Measurements from ENCODE around the gene MTHFD1L.

The MTHFD1L gene

GRCh38 chr6:151018911-151019782 lies 153.6 kb downstream of the MTHFD1L start:
- Histone ChIP-seq H3K27me3 (ENCODE audit: control insufficient read depth, insufficient read depth, low read length, poor library complexity, severe bottlenecking) (no peaks in the 10 kb centered on the region), H3K36me3 (ENCODE audit: control insufficient read depth, insufficient read depth, low read length) (no peaks in the 10 kb centered on the region), H3K27ac (ENCODE audit: insufficient read depth, low read depth, low read length, poor library complexity, severe bottlenecking) (no peak overlapping the region), H3K9me3 (ENCODE audit: control insufficient read depth, low read length) (no peaks in the 10 kb centered on the region), H3K4me1 (ENCODE audit: control insufficient read depth, insufficient read depth, low read length) (peaks cover 4% of the 10 kb centered on the region), H3K4me3 (ENCODE audit: insufficient read depth, low read depth, low read length) (no peak overlapping the region)
- 79 to 84% methylated on average over 7 of the region's 7 CpGs for WGBS, 2 experiments

- WGBS, 2 experiments = 59 to 60% methylated on average over 4 of the region's 4 CpGs
- H3K27ac ChIP-seq (ENCODE audit: insufficient read depth, low read depth, low read length, poor library complexity, severe bottlenecking) = no peak overlapping the region
- no peaks in the 10 kb centered on the region for H3K27me3 ChIP-seq (ENCODE audit: control insufficient read depth, insufficient read depth, low read length, poor library complexity, severe bottlenecking)
- peaks cover 4% of the 10 kb centered on the region for H3K4me1 ChIP-seq (ENCODE audit: control insufficient read depth, insufficient read depth, low read length)
- H3K4me3 ChIP-seq (ENCODE audit: insufficient read depth, low read depth, low read length) = no peak overlapping the region
- H3K36me3 ChIP-seq (ENCODE audit: control insufficient read depth, insufficient read depth, low read length) = no peaks in the 10 kb centered on the region
- no peaks in the 10 kb centered on the region for H3K9me3 ChIP-seq (ENCODE audit: control insufficient read depth, low read length)
These were observed 156.4 kb downstream of the MTHFD1L start for GRCh38 chr6:151021896-151022295.

DNA sequence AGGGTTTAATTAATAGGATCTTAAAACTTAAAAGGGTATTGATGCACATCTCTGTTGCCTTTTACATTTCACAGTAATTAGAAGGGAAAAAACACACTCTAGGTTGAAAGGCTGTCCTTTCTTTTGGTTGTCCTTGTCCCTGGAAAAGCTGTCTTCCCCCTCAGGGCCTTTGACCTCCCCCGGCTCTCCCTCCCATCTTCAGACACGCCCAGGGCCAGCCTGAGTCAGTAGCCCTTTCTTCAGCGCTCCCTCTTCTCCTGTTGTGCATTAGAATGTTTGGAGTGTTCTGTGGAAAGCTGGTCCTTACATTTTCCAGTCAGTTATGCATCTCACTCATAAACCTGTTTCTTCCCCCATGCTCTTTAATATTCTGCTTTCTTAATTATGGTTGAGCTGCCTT lies 157.0 kb downstream of the MTHFD1L start:
- WGBS, 2 experiments = 54 to 69% methylated on average over 2 of the region's 3 CpGs
- H3K27me3 ChIP-seq (ENCODE audit: control insufficient read depth, insufficient read depth, low read length, poor library complexity, severe bottlenecking) = no peaks in the 10 kb centered on the region
- peaks cover 4% of the 10 kb centered on the region for H3K4me1 ChIP-seq (ENCODE audit: control insufficient read depth, insufficient read depth, low read length)
- H3K9me3 ChIP-seq (ENCODE audit: control insufficient read depth, low read length) = no peaks in the 10 kb centered on the region
- H3K4me3 ChIP-seq (ENCODE audit: insufficient read depth, low read depth, low read length) = no peak overlapping the region
- H3K36me3 ChIP-seq (ENCODE audit: control insufficient read depth, insufficient read depth, low read length) = no peaks in the 10 kb centered on the region
- no peak overlapping the region for H3K27ac ChIP-seq (ENCODE audit: insufficient read depth, low read depth, low read length, poor library complexity, severe bottlenecking)

GRCh38 chr6:151023342-151023741 lies 157.8 kb downstream of the MTHFD1L start:
- Histone ChIP-seq H3K4me1 (ENCODE audit: control insufficient read depth, insufficient read depth, low read length) (peaks cover 4% of the 10 kb centered on the region), H3K27ac (ENCODE audit: insufficient read depth, low read depth, low read length, poor library complexity, severe bottlenecking) (no peak overlapping the region), H3K4me3 (ENCODE audit: insufficient read depth, low read depth, low read length) (no peak overlapping the region), H3K36me3 (ENCODE audit: control insufficient read depth, insufficient read depth, low read length) (no peaks in the 10 kb centered on the region), H3K9me3 (ENCODE audit: control insufficient read depth, low read length) (no peaks in the 10 kb centered on the region), H3K27me3 (ENCODE audit: control insufficient read depth, insufficient read depth, low read length, poor library complexity, severe bottlenecking) (no peaks in the 10 kb centered on the region)
- 97% methylated on average over 5 of the region's 5 CpGs for WGBS, 2 experiments

GRCh38 chr6:151024597-151024996 lies 159.1 kb downstream of the MTHFD1L start:
- 79 to 86% methylated on average over 7 of the region's 7 CpGs for WGBS, 2 experiments

GRCh38 chr6:151025076-151025475 lies 159.6 kb downstream of the MTHFD1L start:
- peaks cover 4% of the 10 kb centered on the region for H3K4me1 ChIP-seq (ENCODE audit: control insufficient read depth, insufficient read depth, low read length)
- H3K27me3 ChIP-seq (ENCODE audit: control insufficient read depth, insufficient read depth, low read length, poor library complexity, severe bottlenecking) = no peaks in the 10 kb centered on the region
- H3K27ac ChIP-seq (ENCODE audit: insufficient read depth, low read depth, low read length, poor library complexity, severe bottlenecking) = no peak overlapping the region
- WGBS, 2 experiments = 93 to 95% methylated on average over 16 of the region's 16 CpGs
- no peaks in the 10 kb centered on the region for H3K36me3 ChIP-seq (ENCODE audit: control insufficient read depth, insufficient read depth, low read length)
- no peak overlapping the region for H3K4me3 ChIP-seq (ENCODE audit: insufficient read depth, low read depth, low read length)
- no peaks in the 10 kb centered on the region for H3K9me3 ChIP-seq (ENCODE audit: control insufficient read depth, low read length)

More at GRCh38 chr6:151024597-151024996, 159.1 kb downstream of the MTHFD1L start:
- no peaks in the 10 kb centered on the region for H3K27me3 ChIP-seq (ENCODE audit: control insufficient read depth, insufficient read depth, low read length, poor library complexity, severe bottlenecking)
- H3K4me3 ChIP-seq (ENCODE audit: insufficient read depth, low read depth, low read length) = no peak overlapping the region
- no peaks in the 10 kb centered on the region for H3K9me3 ChIP-seq (ENCODE audit: control insufficient read depth, low read length)
- no peak overlapping the region for H3K27ac ChIP-seq (ENCODE audit: insufficient read depth, low read depth, low read length, poor library complexity, severe bottlenecking)
- peaks cover 4% of the 10 kb centered on the region for H3K4me1 ChIP-seq (ENCODE audit: control insufficient read depth, insufficient read depth, low read length)
- no peaks in the 10 kb centered on the region for H3K36me3 ChIP-seq (ENCODE audit: control insufficient read depth, insufficient read depth, low read length)

DNA sequence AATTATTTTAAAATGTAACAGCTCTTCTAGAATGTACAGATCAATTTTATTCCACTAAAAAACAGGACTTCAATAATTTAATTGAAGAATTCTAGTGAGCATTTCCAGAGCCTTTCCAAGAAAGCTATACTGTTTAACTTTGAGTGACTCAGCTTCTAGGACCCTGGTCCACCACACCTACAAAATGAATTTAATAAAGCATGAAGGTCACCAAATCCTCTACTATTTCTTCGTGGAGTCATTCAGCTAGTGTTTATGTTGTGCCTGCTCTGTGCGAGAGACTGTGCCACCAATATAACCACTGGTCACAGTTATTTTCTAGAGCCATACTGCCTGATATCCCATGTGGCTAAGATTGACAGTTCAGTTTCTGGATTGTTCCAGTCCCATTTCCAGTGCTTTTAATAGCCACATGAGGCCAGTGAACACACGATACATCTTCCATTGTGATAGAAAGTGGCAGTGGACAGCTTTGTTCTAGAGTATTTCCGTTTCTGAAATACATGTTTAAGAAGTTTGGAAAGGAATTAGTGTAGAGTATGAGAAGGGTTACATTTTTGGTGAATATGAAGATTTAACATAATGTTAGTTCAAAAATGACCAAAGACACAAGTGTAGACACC lies 160.7 kb downstream of the MTHFD1L start:
- WGBS, 2 experiments = 92 to 94% methylated on average over 4 of the region's 4 CpGs
- H3K36me3 ChIP-seq (ENCODE audit: control insufficient read depth, insufficient read depth, low read length) = no peaks in the 10 kb centered on the region
- peaks cover 4% of the 10 kb centered on the region for H3K4me1 ChIP-seq (ENCODE audit: control insufficient read depth, insufficient read depth, low read length)
- H3K9me3 ChIP-seq (ENCODE audit: control insufficient read depth, low read length) = no peaks in the 10 kb centered on the region
- H3K27ac ChIP-seq (ENCODE audit: insufficient read depth, low read depth, low read length, poor library complexity, severe bottlenecking) = no peak overlapping the region
- H3K4me3 ChIP-seq (ENCODE audit: insufficient read depth, low read depth, low read length) = no peak overlapping the region
- no peaks in the 10 kb centered on the region for H3K27me3 ChIP-seq (ENCODE audit: control insufficient read depth, insufficient read depth, low read length, poor library complexity, severe bottlenecking)

DNA sequence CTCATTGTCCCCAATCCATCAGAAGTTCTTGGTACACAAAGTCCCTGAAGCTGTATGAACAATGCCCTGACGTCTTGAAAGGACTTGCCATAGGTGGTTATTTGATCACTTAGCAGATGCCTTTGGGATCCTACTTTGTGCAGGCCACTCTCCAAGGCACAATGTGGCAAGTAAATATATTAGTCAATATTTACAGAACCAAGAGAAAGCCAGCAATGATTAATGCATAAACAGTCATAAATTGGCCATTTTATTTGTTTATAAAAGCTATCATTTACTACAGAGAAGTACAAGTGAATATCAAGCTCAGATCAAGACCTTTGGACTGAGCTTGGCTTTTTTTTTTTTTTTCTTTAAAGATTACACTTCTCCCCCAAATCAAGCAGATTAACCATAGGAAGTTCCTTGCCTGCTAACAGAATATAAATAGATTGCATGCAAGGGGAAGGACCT lies 161.8 kb downstream of the MTHFD1L start:
- Histone ChIP-seq H3K4me3 (ENCODE audit: insufficient read depth, low read depth, low read length) (no peak overlapping the region), H3K36me3 (ENCODE audit: control insufficient read depth, insufficient read depth, low read length) (no peaks in the 10 kb centered on the region), H3K9me3 (ENCODE audit: control insufficient read depth, low read length) (no peaks in the 10 kb centered on the region), H3K4me1 (ENCODE audit: control insufficient read depth, insufficient read depth, low read length) (peaks cover 1% of the 10 kb centered on the region), H3K27me3 (ENCODE audit: control insufficient read depth, insufficient read depth, low read length, poor library complexity, severe bottlenecking) (no peaks in the 10 kb centered on the region), H3K27ac (ENCODE audit: insufficient read depth, low read depth, low read length, poor library complexity, severe bottlenecking) (no peak overlapping the region)
- 85% methylated on average over 1 of the region's 1 CpG; no CpG with 5 or more reads in 1 of the 2 experiments for WGBS, 2 experiments

DNA sequence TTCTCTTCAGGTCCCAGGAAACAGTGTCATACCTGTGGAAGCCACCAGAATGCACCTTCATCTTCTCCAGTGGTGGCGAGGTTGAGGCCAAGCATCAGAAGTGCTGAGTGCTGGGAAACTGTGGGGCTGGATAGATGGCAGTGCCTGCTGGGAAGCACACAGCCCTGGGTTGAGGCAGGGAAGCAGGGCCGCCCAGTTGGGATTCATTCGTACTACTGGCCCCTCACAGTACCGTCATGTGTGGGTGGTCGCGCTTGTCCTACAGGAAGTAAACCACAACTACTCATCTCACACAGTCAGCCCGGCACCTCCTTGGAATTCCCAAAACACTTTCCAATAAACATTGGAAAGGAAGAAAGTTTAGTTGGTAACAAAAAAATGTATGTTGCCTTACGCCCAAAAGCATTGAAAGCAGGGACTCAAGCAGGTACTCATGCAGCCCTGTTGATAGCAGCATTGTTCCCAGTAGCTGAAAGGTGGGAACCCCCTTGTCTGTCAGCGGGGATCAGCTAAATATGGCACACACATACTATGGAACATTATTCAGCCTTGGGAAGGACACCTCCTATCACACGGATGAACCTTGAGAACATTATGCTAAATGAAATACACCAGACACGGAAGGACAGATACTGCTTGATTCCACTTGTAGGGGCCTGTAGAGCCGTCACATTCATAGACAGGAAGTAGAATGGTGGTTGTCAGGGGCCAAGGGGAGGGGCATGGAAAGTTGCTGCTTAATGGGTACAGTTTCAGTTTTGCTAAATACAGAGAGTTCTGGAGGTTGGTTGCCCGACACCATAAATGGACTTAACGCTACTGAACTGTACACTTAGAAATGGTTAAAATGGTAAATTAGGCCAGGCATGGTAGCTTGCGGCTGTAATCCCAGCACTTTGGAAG lies 162.7 kb downstream of the MTHFD1L start:
- H3K4me3 ChIP-seq (ENCODE audit: insufficient read depth, low read depth, low read length) = no peak overlapping the region
- H3K9me3 ChIP-seq (ENCODE audit: control insufficient read depth, low read length) = no peaks in the 10 kb centered on the region
- H3K27me3 ChIP-seq (ENCODE audit: control insufficient read depth, insufficient read depth, low read length, poor library complexity, severe bottlenecking) = no peaks in the 10 kb centered on the region
- no peaks in the 10 kb centered on the region for H3K4me1 ChIP-seq (ENCODE audit: control insufficient read depth, insufficient read depth, low read length)
- 95 to 96% methylated on average over 15 of the region's 15 CpGs for WGBS, 2 experiments
- no peak overlapping the region for H3K27ac ChIP-seq (ENCODE audit: insufficient read depth, low read depth, low read length, poor library complexity, severe bottlenecking)
- H3K36me3 ChIP-seq (ENCODE audit: control insufficient read depth, insufficient read depth, low read length) = no peaks in the 10 kb centered on the region

Data from ectodermal cell (in vitro differentiated cells).